Astrocyte (in vitro differentiated cells and primary cell): Measurements from ENCODE around the gene PLPP2. TPM values are rescaled to one million over a fixed set of nuclear protein-coding genes. Genes with fewer than 3 reads are reported as not detected.
A peak's percentile ranks its signal among the peaks of the same experiment; 100 is the strongest.

Experiments
- DNase-seq: peaks from one replicate; pipeline ENCODE4 v3.0.0-alpha.2; 2010; ENCODE audit warnings: low read depth
- FAIRE-seq: peaks from 2 replicates; lab custom pipeline; 2011; peaks lifted over from hg19 to GRCh38; lab: Jason Lieb, UNC
- H2AFZ ChIP-seq: 2 replicates; pipeline ENCODE4 v1.6.0; 2012; ENCODE audit warnings: low read depth, low read length, inconsistent platforms
- H3K27ac ChIP-seq: 2 replicates; pipeline ENCODE4 v1.5.1; 2011; ENCODE audit warnings: low read depth, low read length, inconsistent platforms
- H3K27me3 ChIP-seq: 2 replicates; pipeline ENCODE4 v1.6.0; 2011; ENCODE audit warnings: low read length, inconsistent platforms; ENCODE audit not compliant: insufficient read depth
- H3K36me3 ChIP-seq: 2 replicates; pipeline ENCODE4 v1.5.1; 2011; ENCODE audit warnings: low read length, inconsistent platforms; ENCODE audit not compliant: insufficient read depth
- H3K4me1 ChIP-seq: 2 replicates; pipeline ENCODE4 v1.5.1; 2011; ENCODE audit warnings: low read length, inconsistent platforms; ENCODE audit not compliant: insufficient read depth
- H3K4me2 ChIP-seq: 2 replicates; pipeline ENCODE4 v1.6.0; 2012; ENCODE audit warnings: low read length, inconsistent platforms
- H3K4me3 ChIP-seq: 2 replicates; pipeline ENCODE4 v1.5.1; 2011; ENCODE audit warnings: low read depth, mild to moderate bottlenecking, low read length, inconsistent platforms; ENCODE audit not compliant: insufficient read depth
- H3K79me2 ChIP-seq: 2 replicates; pipeline ENCODE4 v1.6.0; 2012; ENCODE audit warnings: mild to moderate bottlenecking, low read length, inconsistent platforms; ENCODE audit not compliant: insufficient read depth
- H3K9ac ChIP-seq: 2 replicates; pipeline ENCODE4 v1.6.0; 2012; ENCODE audit warnings: mild to moderate bottlenecking, low read length, inconsistent platforms
- H3K9me3 ChIP-seq: 2 replicates; pipeline ENCODE4 v1.5.1; 2012; ENCODE audit warnings: low read depth, mild to moderate bottlenecking, low read length, inconsistent platforms; ENCODE audit not compliant: insufficient read depth
- H4K20me1 ChIP-seq: 2 replicates; pipeline ENCODE4 v1.6.0; 2012; ENCODE audit warnings: low read length, inconsistent platforms; ENCODE audit not compliant: insufficient read depth
- H3K27ac Mint-ChIP-seq: one replicate; pipeline ENCODE4 v1.8.0; 2021; ENCODE audit warnings: mild to moderate bottlenecking, mixed read lengths; ENCODE audit not compliant: unreplicated experiment
- H3K27me3 Mint-ChIP-seq: one replicate; pipeline ENCODE4 v1.8.0; 2021; ENCODE audit warnings: low read depth, mixed read lengths; ENCODE audit not compliant: unreplicated experiment
- H3K36me3 Mint-ChIP-seq: one replicate; pipeline ENCODE4 v1.8.0; 2021; ENCODE audit warnings: low read depth, mixed read lengths; ENCODE audit not compliant: unreplicated experiment
- H3K4me1 Mint-ChIP-seq: one replicate; pipeline ENCODE4 v1.8.0; 2021; ENCODE audit warnings: low read depth, mixed read lengths; ENCODE audit not compliant: unreplicated experiment
- H3K4me3 Mint-ChIP-seq: one replicate; pipeline ENCODE4 v1.8.0; 2021; ENCODE audit warnings: mild to moderate bottlenecking, moderate library complexity, mixed read lengths; ENCODE audit not compliant: unreplicated experiment
- H3K9me3 Mint-ChIP-seq: one replicate; pipeline ENCODE4 v1.8.0; 2021; ENCODE audit warnings: mild to moderate bottlenecking, mixed read lengths; ENCODE audit not compliant: unreplicated experiment
- CTCF ChIP-seq: IDR thresholded peaks from 2 replicates; pipeline ENCODE4 v1.5.1; 2011; ENCODE audit warnings: low read depth, mild to moderate bottlenecking, inconsistent platforms, low read length, moderate library complexity; ENCODE audit not compliant: insufficient read depth
- EZH2 ChIP-seq: IDR thresholded peaks from 2 replicates; pipeline ENCODE4 v1.6.1; 2012; ENCODE audit warnings: mild to moderate bottlenecking, low read length, inconsistent platforms; ENCODE audit not compliant: insufficient read depth
- total RNA-seq: library from RNA; stranded (reverse); gene quantifications from 2 replicates; pipeline ENCODE4 v1.2.1, GENCODE V29; 2021

PLPP2 gene
- total RNA-seq, 1 donor from 2014 or later: 3.7 TPM

GRCh38 chr19:334296-335071 lies 43.3 kb upstream of the PLPP2 start:
- Mint-ChIP-seq H3K4me1 (peaks cover 8% of the 10 kb centered on the region), H3K36me3 (peaks cover 22% of the 10 kb centered on the region), H3K4me3 (no peak overlapping the region), H3K27me3 (no peaks in the 10 kb centered on the region), H3K27ac (peak overlapping the region; percentile 66), H3K9me3 (peaks cover 3% of the 10 kb centered on the region)
- peaks cover 3% of the 10 kb centered on the region for H3K9me3 ChIP-seq
- TF ChIP-seq EZH2: no peak
- no peak for TF ChIP-seq CTCF
- H4K20me1 ChIP-seq: peaks cover 63% of the 10 kb centered on the region
- DNase-seq: no peak
- peaks cover 4% of the 10 kb centered on the region for H3K4me1 ChIP-seq
- no peak overlapping the region for H3K4me3 ChIP-seq
- peaks cover 16% of the 10 kb centered on the region for H3K36me3 ChIP-seq
- H3K27me3 ChIP-seq: no peaks in the 10 kb centered on the region
- no peak overlapping the region for H3K9ac ChIP-seq
- H2AFZ ChIP-seq: no peak overlapping the region
- H3K79me2 ChIP-seq: peaks cover 72% of the 10 kb centered on the region
- FAIRE-seq: no peak
- H3K4me2 ChIP-seq: no peak overlapping the region
- H3K27ac ChIP-seq: no peak overlapping the region

GRCh38 chr19:330503-330902 lies 39.3 kb upstream of the PLPP2 start:
- Histone ChIP-seq H3K27me3 (no peaks in the 10 kb centered on the region), H3K27ac (no peak overlapping the region), H3K79me2 (peaks cover 66% of the 10 kb centered on the region), H3K4me2 (no peak overlapping the region), H2AFZ (no peak overlapping the region), H3K9me3 (peaks cover 13% of the 10 kb centered on the region), H4K20me1 (peaks cover 59% of the 10 kb centered on the region), H3K9ac (no peak overlapping the region), H3K36me3 (peaks cover 31% of the 10 kb centered on the region), H3K4me3 (no peak overlapping the region), H3K4me1 (no peaks in the 10 kb centered on the region)
- H3K27me3 Mint-ChIP-seq: no peaks in the 10 kb centered on the region
- H3K9me3 Mint-ChIP-seq: peaks cover 8% of the 10 kb centered on the region
- no peak overlapping the region for H3K4me3 Mint-ChIP-seq
- no peak overlapping the region for H3K27ac Mint-ChIP-seq
- FAIRE-seq (no peak), DNase-seq (no peak)
- H3K36me3 Mint-ChIP-seq: peaks cover 43% of the 10 kb centered on the region
- peaks cover 7% of the 10 kb centered on the region for H3K4me1 Mint-ChIP-seq
- TF ChIP-seq CTCF (no peak), EZH2 (no peak)

GRCh38 chr19:329876-330275 lies 38.7 kb upstream of the PLPP2 start:
- H3K9ac ChIP-seq: no peak overlapping the region
- H3K27me3 ChIP-seq: no peaks in the 10 kb centered on the region
- H2AFZ ChIP-seq: no peak overlapping the region
- DNase-seq: no peak
- H3K9me3 Mint-ChIP-seq: peaks cover 8% of the 10 kb centered on the region
- peaks cover 56% of the 10 kb centered on the region for H4K20me1 ChIP-seq
- H3K36me3 ChIP-seq: peaks cover 33% of the 10 kb centered on the region
- H3K27ac ChIP-seq: no peak overlapping the region
- no peaks in the 10 kb centered on the region for H3K4me1 ChIP-seq
- H3K27ac Mint-ChIP-seq: no peak overlapping the region
- H3K79me2 ChIP-seq: peaks cover 66% of the 10 kb centered on the region
- no peak overlapping the region for H3K4me3 ChIP-seq
- TF ChIP-seq EZH2 (no peak), CTCF (no peak)
- no peak for FAIRE-seq
- peaks cover 6% of the 10 kb centered on the region for H3K4me1 Mint-ChIP-seq
- peaks cover 13% of the 10 kb centered on the region for H3K9me3 ChIP-seq
- H3K4me2 ChIP-seq: no peak overlapping the region
- H3K36me3 Mint-ChIP-seq: peaks cover 42% of the 10 kb centered on the region
- H3K4me3 Mint-ChIP-seq: no peak overlapping the region
- no peaks in the 10 kb centered on the region for H3K27me3 Mint-ChIP-seq
